Measurements from ENCODE around the gene AKR1D1.
"Not testable (repeated sequence)": the region's sequence is repeated elsewhere in the genome, so short reads cannot be mapped to it uniquely, and the experiment has no call there.

Gene AKR1D1

GRCh38 chr7:138125598-138126111 is 49.4 kb downstream of the AKR1D1 start:
- no peak for DNase-seq

GRCh38 chr7:138126928-138127327 is 50.7 kb downstream of the AKR1D1 start:
- DNase-seq: no peak

GRCh38 chr7:138127996-138128395 is 51.7 kb downstream of the AKR1D1 start:
- no peak for DNase-seq

GRCh38 chr7:138129551-138130165 is 53.4 kb downstream of the AKR1D1 start:
- DNase-seq: no peak

- DNase-seq: no peak
These were observed 61.3 kb downstream of the AKR1D1 start for GRCh38 chr7:138137423-138138171.

GRCh38 chr7:138138244-138138643 is 62.0 kb downstream of the AKR1D1 start:
- DNase-seq: no peak

GRCh38 chr7:138142583-138143201 is 66.4 kb downstream of the AKR1D1 start:
- DNase-seq: no peak

- no peak for DNase-seq
These were observed 68.7 kb downstream of the AKR1D1 start for GRCh38 chr7:138144958-138145357.

- DNase-seq: not testable (repeated sequence)
These were observed 70.0 kb downstream of the AKR1D1 start for GRCh38 chr7:138146221-138146620.

GRCh38 chr7:138146757-138147734 is 70.8 kb downstream of the AKR1D1 start:
- DNase-seq: not testable (repeated sequence)

GRCh38 chr7:138151731-138152577 is 75.7 kb downstream of the AKR1D1 start:
- DNase-seq: no peak

GRCh38 chr7:138154661-138155060 is 78.4 kb downstream of the AKR1D1 start:
- DNase-seq: no peak

GRCh38 chr7:138157702-138158101 is 81.4 kb downstream of the AKR1D1 start:
- DNase-seq: no peak

GRCh38 chr7:138158739-138159528 is 82.7 kb downstream of the AKR1D1 start:
- no peak for DNase-seq

- DNase-seq: peak; percentile 65 to 74
These were observed 85.4 kb downstream of the AKR1D1 start for GRCh38 chr7:138161600-138162081.

GRCh38 chr7:138162236-138162635 is 86.0 kb downstream of the AKR1D1 start:
- DNase-seq: no peak

GRCh38 chr7:138163800-138164199 is 87.5 kb downstream of the AKR1D1 start:
- DNase-seq: no peak

- no peak for DNase-seq
These were observed 88.5 kb downstream of the AKR1D1 start for GRCh38 chr7:138164804-138165203.

- DNase-seq: no peak
These were observed 90.4 kb downstream of the AKR1D1 start for GRCh38 chr7:138166681-138167080.

GRCh38 chr7:138167222-138167621 is 91.0 kb downstream of the AKR1D1 start:
- no peak for DNase-seq

- no peak for DNase-seq
These were observed 91.6 kb downstream of the AKR1D1 start for GRCh38 chr7:138167869-138168296.

All from activated T-cell treated with anti-CD3 and anti-CD28 coated beads, Interleukin-2, amount 50 U/mL, for 48 hours (primary cell).